Lower leg skin (tissue), 3 donors: ENCODE measurements around the gene NPW.

Experiments used
- CTCF ChIP-seq, 3 donors: fragments of 450-650 bp; IDR thresholded peaks; one replicate each; pipeline ENCODE4 v1.5.1; 2016; ENCODE audit warnings: antibody characterized with exemption in 3 of 3, mild to moderate bottlenecking in 3 of 3, moderate library complexity in 2 of 3
- POLR2A ChIP-seq, 2 donors: fragments of 450-650 bp; IDR thresholded peaks; one replicate each; pipeline ENCODE4 v1.6.1; 2016 to 2017; ENCODE audit warnings: antibody characterized with exemption in 2 of 2, mild to moderate bottlenecking in 1 of 2, moderate library complexity in 1 of 2

GRCh38 chr16:1980770-1981087 lies 38.9 kb upstream of the NPW start:
- no peak for TF ChIP-seq POLR2A (IDR thresholded peaks at IDR 0.05)
- TF ChIP-seq CTCF (IDR thresholded peaks at IDR 0.05) = no peak
